HG02852 (cell line): ENCODE measurements around the gene SORL1.

Experiments used
- ATAC-seq: cut with Tn5 transposase; IDR thresholded peaks from one replicate; pipeline ENCODE4 v1.9.1; 2021; ENCODE audit warnings: mild to moderate bottlenecking, moderate library complexity; ENCODE audit not compliant: unreplicated experiment

SORL1 gene

DNA sequence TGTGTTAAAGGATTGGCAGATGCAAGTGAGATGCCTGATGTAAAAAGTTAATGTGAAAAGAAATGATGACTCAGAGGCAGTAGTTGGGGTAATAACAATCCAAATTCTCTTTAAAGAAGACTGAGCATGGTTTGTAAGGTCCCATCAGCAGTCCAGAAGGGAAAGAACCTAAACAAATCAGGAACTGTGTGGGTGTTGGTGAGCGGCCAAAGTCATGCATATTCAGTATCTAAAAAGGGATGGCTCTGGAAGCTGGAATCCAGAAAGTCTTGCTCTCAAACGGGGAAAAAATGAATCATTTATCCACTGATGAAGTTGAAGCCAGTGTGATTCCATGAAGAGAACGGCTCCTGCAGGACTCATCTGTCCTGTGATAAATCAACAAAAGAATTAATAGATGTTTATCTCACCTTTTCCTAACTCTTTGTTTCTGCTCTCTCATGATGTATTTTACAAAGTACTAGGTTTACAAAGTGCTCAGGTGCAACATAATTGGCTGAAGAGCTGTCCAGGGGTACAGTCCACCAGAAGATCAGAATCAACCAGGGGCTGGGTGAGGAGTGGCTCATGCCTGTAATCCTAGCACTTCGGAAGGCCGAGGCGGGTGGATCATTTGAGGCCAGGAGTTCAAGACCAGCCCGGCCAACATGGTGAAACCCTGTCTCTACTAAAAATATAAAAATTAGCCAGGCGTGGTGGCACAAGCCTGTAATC lies 21.1 kb downstream of the SORL1 start:
- ATAC-seq, result no peak

DNA sequence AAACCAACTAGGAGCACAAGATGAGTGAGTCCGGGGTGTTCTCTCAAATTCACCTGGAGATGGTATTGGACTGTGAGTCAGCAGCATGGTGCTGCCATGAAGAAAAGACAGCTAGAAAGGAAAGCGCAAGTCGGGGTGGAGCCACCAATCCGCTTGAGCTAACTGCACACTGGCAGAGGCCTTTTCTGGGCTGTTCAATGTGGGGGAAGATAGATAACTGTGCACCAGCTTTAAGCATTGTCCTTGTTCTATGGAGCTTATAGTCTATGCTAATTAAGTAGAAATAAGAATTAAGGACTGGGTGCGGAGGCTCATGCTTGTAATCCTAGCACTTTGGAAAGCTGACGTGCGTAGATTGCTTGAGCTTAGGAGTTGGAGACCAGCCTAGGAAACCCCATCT lies 22.6 kb downstream of the SORL1 start:
- ATAC-seq, result no peak

DNA sequence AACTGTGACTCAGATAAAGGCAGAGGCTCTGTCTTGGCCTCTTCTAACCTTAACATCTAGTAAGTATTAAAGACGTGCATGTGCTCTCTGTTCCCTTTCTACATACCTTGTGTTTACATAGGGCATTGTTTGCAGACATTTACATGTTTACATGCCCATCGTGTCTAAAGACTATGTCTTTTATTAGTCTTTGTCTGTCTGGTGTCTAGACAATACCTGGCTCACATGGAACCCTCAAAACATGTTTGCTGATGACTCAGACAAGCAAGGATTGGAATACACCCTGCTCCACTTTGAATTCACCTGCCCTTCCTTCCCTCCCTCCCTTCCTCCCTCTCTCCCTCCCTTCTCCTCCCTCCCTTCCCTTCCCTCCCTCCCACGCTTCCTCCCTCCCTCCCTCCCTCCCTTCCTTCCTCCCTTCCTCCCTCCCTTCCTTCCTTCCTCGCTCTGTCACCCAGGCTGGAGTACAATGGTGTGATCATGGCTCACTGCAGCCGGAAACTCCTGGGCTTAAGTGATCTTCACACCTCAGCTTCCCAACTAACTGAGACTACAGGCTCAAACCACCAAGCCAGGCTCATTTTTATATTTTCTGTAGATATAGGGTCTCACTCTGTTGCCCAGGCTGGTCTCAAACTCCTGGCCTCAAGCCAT lies 24.4 kb downstream of the SORL1 start:
- ATAC-seq, result no peak

DNA sequence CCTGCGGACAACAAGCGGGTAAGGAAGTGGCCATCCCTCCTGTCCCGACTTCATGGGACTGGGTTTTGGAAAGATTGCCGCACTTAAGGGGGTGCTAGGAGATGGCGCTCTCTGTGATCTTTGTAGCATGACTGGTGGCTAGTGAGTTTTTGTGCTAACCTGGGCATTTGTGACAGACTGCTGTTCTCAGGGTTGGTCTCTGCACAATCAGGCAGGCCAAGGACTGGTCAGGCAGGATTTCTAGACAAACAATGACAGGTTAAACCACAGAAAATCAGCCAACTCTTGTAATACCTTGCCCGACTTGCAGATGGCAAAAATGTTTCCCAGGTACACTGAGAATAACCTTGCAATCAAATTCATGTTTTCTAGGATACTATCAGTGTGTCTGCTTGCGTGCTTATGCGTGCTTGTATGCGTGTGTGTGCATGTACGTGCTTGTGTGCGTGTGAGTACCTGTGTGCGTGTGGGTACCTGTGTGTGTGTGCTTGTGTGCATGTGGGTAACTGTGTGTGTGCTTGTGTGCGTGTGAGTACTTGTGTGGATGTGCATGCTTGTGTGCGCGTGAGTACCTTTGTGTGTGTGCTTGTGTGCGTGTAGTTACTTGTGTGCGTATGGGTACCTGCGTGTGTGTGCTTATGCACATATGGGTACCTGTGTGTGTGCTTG lies 26.2 kb downstream of the SORL1 start:
- no peak for ATAC-seq

DNA sequence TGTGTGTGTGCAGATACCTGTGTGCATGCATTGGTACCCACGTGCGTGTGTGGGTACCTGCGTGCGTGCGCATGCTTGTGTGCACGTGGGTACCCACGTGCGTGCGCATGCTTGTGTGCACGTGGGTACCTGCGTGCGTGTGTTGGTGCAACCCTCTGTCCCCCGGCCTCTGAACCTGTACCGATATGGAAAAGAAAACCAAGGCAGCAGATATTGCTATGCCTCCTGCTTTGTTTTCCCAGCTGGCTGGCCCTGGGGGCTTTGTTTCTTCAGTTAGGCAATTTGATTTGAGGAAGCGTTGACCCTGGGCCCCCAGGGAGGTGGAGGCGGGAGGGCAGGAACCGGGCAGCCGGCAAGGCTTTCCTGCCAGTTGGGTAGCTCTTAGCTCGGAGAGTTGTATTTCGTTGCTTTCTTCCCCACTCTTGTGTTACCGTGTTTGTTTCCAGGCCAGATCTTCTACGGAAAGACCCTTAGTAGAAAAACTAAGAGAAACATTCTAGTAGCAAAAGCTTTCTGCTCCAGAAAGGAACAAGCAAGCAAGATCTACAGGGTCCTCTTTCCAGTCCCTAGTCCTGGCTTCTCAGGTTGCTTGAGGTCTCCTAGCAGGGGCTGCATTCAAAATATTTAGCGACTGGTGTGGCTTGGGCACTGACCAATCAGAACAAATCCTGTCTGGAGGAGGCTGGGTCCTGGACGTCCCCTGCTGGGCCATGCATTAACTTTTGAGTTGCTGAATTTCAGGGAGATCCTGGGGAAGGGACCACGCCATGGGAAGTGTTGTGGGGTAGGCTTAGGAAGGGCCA lies 27.0 kb downstream of the SORL1 start:
- ATAC-seq, result no peak

DNA sequence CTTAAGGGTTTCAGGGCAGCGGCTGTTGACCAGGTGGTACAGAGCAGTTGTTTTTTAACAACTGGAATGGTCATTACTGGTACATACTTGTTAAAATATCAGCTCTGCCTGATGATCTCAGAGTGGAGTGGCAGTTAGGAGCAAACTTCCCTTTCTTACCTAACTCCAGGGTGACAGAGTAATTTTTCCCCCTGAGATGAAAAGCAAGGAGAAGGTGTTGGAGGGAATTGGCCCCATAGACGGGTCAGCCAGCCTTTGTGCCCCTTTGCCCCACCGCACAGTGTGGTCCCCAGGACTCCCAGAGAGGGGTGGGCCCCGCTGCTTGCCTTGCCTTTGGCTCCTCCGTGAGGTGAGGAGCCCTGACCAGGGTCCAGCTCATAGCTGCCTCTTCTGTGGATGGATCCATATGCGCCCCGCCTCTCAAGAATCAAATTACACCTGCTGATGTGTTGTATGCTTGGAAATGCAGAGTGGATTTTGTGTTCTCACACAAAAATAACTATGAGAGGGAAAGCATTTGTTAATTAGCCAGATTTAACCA lies 27.7 kb downstream of the SORL1 start:
- ATAC-seq, result no peak

DNA sequence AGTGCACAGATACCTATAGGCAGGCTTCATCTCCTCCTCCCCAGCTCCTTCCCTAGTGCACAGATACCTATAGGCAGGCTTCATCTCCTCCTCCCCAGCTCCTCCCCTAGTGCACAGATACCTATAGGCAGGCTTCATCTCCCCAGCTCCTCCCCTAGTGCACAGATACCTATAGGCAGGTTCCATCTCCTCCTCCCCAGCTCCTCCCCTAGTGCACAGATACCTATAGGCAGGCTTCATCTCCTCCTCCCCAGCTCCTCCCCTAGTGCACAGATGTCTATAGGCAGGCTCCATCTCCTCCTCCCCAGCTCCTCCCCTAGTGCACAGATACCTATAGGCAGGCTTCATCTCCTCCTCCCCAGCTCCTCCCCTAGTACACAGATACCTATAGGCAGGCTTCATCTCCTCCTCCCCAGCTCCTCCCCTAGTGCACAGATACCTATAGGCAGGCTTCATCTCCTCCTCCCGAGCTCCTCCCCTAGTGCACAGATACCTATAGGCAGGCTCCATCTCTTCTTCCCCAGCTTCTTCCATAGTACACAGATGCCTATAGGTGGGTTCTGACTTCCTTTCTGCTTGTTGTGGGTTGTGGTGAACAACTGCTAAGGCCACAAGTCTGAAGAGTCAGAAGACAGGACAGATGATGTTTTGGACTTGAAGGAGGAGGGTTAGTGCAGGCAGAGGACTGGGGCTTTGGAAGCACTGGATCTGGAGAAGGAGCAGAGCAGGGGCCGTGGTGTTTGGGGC lies 29.5 kb downstream of the SORL1 start:
- ATAC-seq, result peak; percentile 54

DNA sequence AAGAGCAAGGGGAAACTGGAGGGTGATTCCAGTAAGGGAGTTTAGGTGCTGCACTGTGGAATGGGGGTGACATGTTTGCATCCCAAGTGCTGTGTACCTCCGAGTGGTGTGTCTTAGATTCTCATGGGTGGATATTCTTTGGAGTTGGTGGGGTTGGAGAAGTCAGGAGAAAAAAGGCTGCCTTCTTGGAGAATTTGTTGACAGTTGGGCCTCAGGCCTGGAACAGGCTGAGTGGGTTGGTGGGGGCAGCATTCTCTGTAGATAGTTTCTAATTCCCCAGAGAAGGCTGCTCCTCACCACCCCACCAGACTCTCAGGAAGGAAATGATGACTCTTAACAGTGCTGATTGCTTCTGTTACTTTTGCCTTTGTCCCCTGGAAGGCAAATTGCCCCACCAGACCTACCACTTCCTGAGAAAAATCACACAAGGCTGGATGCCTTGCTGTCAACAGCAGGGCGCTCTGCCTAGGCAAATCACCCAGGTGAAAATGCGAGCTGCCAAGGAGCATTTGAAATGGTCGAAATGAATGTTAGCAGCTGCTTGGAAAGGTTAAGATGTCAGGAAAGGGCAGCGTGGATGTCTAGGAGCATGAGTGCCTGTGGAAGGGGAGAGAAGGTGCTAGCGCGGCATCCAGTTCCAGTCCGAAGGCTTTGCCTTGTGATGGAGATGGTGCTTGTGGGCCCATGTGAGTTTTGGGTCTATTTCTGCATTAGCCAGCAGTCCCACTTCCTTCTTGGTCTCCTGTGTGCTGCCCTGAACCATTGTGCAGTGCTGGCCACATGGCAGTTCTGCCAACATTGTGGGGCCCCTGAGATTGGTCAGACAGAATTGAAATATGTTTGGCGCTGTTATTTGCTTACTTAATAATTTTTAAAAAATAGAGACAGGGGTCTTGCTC lies 30.4 kb downstream of the SORL1 start:
- peak; percentile 79 for ATAC-seq

DNA sequence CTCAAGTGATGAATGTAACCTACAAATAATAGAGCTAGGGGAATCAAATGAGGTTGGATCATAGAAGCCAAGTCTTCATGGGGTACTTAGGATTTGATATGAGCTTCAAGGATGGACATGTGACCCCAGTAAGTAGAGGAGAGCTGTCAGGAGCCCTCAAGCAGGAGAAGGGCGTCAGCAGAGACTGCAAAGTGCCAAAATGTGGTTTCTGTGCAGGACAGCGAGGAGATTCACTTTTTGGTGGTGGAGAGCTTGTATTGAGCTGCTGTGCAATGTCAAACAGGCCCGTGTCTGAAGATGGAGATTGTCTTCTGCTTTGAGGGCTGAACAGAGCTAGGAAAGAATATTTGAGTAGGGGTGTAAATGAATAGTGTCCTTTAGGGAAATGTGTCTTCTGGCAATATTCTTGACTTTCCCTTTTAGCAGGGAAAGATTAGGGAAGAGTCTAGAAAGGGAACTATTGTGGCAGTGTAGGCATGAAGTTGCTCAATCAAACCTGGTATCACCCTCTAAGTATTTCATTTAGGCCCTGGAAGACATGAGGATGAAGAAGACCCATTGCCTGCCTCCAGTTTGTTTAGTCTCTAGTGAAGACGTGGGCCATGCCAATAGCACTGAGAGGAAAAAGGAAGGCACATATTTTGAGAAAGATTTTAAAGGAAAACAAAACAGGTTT lies 31.8 kb downstream of the SORL1 start:
- ATAC-seq, result no peak

DNA sequence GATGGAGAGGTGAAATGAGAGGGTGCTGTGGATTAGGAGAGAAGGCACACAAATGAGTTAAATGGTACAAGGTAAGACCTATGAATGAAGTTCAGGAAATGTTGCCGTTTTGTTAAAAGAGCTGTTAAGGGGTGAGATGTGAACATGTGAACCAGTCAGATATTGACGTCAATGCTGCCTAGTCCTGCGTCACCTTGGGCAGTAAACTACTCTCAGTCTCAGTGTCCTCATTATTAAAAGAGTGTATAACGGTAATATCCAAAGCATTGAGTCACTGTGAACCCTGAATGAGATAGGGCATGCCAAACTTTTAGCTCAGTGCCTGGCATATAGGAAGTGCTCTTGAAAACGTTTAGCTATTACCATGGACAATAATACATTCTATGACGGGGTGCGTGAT lies 33.1 kb downstream of the SORL1 start:
- no peak for ATAC-seq

DNA sequence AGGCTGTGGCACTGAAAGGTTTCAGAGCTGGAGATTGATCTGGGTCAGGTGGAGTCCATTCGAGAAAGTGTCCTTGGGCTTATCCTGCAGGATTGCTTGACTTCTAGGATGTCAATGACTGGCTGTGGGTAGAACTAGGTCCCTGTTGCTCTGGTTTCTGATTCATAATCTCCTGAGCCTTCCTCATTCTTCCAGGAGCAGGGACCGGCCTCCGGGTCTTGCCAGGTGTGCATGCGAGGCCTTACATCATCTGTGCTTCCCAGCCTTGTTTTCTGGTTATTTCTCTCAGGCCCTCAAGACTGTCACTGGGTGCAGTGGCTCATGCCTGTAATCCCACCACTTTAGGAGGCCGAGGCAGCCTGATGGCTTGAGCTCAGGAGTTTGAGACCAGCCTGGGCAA lies 33.9 kb downstream of the SORL1 start:
- no peak for ATAC-seq

DNA sequence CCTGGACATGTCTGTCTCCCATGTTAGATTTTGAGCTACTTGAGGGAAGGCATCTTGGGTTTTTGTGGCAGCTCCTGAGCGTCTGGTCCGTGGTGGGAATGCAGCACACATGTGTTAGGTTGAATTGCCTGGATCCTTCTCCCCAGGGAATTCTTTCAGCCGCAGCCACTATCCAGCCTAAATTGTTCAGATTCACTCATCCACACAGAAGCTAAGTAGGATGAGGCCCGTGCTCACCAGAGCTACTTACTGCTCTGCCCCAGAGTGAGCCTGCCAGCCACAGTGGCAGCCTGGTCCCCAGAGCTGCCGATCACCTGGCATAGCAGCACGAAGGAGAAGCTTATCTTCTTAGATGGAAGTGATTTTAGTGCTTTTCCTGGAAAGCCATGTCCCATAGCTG lies 35.1 kb downstream of the SORL1 start:
- no peak for ATAC-seq

DNA sequence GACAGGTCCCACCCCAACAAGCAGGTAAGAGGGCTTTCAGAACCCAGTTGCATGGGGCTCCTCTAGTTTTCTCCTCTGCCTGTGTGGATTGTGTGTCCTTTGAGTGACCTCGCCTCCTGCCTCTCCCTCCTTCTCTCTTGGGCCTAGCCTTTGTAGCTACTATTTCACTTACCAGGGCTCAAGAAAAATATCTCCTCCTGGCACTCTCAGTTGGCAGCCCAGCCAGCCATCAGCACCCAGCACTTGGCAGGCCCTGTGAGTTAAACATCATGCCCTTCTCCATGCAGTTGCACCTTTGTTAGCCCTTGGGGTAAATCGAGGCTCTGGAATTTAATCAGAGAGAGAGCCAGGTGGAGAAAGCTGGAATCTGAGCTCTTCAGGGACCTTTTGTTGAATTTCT lies 36.1 kb downstream of the SORL1 start:
- ATAC-seq, result no peak

DNA sequence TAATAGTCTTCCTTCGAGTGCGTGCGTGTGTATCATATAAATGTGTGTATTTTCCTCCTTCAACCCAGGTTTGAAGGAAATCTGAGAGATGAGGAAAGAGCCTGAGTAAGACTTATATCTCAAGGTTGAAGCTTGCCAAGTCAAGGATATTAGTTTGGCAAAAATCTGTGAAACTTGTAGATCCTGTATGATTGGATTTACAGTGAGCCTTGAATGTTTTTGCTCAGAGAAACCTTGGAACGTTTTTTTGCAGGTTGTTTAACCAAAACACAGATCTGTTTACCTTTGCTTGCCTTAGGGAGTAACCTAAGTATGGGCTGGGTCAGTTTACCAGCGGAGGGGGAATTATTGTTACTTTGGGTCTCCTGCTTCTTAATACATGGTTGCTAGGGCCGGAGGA lies 36.5 kb downstream of the SORL1 start:
- no peak for ATAC-seq

DNA sequence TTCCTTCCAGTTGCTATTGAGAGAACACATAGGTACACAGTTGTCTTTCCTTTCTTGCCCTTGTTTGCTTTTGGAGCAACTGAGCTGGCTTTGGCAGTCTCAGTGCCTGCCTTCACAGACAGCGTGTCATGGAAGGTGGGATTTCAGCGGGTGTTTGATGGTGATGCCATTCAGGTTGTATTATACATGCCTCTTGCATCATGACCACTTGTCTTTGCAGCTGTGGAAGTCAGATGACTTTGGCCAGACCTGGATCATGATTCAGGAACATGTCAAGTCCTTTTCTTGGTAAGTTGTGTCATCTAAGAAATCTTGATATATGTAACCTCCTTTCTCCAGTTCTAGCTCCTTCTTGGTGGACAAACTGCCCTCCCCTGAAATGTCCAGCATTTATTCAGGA lies 37.7 kb downstream of the SORL1 start:
- ATAC-seq, result no peak

DNA sequence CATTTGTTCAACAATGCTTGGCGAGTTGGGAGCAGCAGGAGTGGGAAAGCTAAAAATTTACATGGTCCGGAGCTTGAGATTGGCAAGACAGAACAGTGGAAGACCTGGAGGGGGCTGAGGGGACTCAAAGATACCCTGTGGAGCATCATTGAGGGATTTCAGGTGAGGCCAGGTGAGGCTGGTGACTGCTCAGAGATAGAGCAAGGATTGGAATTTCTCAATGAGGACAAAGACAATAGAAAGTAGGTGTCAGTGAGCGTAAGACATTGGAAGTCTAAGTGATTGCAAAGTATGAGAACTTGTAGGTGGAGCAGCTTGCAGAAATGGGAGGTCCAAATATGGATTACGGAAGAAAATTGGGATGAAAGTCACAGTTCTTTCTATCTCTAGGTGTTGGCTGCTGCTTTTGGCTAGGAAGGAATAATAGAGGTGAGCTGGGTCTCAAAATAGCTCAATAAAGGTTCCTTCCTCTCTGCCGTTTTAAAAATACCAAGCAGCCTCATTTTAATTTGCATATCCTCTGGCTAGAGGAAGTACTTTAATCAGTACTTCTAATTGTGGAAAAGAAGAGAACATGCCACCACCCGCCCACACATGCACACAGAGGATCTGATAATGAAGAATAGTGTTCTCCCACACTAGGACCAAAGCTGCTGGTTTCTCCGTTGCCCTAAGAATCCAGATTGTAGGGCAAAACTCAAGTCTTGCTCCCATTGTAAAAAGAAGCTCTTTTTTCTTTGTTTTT lies 42.4 kb downstream of the SORL1 start:
- peak; percentile 71 for ATAC-seq

DNA sequence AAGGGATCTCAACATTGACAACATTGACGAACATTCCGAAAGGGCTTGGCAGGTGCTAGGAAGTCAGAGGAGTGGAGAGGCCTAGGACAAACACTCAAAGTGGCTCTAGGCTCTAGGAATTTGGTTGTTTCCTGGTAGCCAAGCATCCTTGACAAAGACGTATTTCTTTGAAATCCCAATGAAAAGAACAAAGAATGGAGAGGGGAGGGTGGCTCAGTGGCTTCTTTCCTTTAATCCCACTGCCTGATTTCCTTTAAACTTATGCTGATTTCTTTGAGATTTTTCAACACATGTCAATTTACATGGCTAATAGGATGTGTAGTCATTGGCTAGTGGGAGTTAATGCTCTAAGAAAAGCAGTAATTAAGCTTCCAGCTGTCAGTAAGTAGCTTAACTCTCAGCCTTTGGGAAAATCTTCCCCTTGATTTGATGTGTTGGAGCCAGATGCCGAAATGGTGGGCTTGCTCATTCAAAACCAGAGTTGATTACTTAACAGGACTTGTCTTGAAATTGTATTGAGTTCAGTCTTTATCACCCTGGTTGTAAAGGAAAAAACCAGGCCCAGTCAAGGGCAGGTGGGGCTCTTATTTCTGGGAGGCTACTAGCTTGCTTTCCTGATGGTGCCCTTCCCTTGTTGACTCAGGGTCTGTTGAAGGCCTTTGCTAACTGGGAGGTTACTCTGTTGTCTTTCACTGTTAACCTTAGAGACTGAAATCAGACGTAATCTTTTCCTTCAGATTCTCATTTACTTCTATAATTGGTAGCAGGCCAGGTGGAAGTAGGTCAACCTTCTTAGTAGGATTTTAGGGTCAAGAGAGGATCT lies 45.3 kb downstream of the SORL1 start:
- ATAC-seq, result no peak
